GM18868 (cell line): ENCODE measurements around the gene TOX3.

Experiments used
- ATAC-seq: cut with Tn5 transposase; IDR thresholded peaks from one replicate; pipeline ENCODE4 v1.9.1; 2021; ENCODE audit warnings: mild to moderate bottlenecking, moderate library complexity; ENCODE audit not compliant: unreplicated experiment

The TOX3 gene

DNA sequence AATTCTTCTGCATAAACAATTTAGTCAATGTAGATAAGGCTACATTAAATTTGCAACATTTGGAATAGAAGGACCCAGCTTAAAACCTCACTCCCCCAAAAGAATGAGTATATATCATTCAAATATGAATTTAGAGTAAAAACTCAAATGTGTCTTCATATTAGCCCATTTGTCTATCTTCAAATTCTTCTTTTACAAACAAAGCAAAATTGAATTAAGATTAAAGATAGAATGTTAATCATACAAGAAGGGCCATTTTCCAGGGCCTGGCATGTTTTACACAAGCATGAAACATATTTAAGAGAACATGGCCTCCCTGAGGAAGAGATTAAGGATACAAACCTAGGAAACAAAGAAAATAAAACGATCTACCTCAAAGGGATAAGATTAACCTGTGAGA, 8.4 kb downstream of the TOX3 start:
- ATAC-seq = no peak

DNA sequence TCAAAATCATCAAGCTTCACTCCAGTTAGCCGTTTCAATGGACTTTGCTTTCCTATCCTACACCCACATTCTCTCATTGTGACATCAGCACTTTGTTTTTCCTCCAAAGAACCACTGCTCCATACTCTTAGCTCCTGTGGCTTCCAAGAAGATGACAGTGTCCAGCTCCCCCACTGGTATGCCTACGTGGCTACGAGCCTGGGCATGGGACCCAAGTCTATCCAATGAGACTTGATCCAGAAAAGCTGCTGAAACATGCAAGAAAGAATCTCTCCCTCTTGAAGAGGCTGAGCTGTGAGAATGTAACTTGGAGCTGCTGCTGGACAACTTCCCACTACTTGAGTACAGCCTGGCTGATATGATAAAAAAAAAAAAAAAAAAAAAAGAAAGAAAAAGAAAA, 9.4 kb downstream of the TOX3 start:
- no peak for ATAC-seq

DNA sequence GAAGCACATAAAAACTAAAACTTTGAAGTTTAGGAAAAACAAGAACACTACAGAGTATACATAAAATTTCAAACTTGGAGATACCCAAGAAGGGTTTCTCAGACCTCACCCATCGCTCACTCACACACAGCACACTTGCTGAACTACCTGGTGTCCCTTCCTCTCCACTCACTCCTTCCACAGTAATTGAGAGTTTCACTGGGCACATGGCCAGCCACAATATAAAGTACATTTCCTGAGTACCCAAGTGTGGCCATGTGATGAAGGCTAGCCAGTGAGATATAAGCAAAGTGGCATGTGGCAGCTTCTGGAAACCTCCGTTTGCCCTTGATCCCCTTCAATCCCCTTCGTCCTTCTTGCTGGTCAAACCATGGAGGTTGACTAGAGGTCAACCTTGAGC, 11.9 kb downstream of the TOX3 start:
- no peak for ATAC-seq

DNA sequence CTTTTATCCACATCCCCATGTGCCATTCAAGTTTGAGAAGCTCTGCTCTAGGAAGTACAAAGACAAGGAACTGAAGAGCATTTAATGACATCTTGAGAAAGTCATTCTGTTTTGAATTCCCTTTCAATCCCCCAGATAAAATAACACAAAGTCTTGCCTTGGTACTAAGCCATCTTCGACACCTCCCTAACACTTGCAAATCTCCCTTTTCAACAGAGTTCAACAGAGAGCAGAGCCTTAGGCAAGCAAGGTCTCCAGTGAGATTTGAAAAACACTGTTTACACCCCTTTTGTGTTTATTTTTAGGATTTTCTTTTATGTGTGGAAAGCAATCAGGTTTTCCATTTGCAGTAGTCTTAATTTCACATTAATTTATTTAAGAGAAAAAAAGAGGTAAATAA, 13.6 kb downstream of the TOX3 start:
- ATAC-seq = no peak

DNA sequence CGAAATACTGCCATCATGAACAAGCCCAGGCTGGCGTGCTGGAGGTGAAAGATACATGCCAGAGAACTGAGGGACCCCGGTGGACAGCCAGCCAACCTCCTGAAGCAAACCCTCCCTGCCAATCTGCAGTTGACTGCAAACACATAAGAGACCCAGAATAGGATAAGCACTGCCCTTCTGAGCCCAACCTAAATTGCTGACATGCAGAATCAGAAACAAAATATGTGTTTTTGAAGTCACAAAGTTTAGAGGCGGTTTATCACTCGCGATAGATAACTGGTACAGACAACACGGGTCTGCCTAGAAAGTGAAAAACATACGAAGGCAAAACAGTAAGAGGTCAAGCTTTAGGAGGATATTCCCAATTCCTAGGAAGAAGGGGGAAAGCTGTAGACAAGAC, 14.6 kb downstream of the TOX3 start:
- no peak for ATAC-seq

DNA sequence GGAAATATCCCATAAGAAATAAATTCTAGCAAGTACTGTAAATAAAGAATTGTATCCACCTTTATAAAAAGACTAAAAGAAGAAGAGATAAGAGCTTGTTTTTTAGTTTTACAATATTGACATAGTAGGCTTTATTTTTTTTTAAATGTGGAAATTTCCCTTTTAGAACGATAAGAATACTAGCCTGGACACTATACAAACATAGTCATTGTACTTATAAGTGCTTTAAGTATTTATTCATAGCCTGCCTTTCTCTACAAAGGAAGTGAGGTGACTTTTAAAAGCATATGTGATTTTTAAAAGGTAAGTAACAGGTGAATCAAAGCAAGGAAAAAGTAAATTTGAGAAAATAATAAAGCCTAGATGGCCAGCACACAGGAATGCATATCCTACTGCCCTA, 17.7 kb downstream of the TOX3 start:
- ATAC-seq = no peak

DNA sequence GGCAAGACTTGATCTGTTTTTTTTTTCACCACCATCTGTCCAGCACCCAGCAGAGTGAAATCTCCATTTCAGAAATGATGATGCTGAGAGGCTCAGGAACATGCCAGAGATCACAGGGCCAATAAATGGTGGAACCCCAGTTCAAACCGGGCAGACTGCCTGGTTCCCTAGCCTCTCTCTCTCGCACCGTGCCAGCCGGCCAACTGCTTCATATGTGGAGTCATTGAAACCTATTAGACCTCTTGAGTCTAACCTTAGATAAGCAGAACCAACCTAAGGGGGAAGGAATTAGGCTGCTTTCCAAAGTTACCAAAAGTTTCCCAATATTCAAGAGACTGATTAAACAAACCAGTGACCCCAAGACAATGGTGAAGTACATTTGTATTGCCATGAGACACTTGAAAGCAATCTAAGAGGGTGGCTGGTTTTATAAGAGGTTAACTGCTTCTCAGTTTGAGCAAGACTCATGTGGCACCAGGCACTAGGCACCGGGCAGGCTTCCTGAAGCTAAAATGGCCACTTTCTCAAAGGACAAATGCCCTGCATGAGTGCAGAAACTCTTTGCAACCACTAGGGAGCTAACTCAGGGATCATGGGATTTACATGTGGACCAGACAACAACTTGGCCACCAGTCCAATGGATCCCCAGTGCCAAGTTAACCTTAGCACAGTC, 18.4 kb downstream of the TOX3 start:
- ATAC-seq = no peak

DNA sequence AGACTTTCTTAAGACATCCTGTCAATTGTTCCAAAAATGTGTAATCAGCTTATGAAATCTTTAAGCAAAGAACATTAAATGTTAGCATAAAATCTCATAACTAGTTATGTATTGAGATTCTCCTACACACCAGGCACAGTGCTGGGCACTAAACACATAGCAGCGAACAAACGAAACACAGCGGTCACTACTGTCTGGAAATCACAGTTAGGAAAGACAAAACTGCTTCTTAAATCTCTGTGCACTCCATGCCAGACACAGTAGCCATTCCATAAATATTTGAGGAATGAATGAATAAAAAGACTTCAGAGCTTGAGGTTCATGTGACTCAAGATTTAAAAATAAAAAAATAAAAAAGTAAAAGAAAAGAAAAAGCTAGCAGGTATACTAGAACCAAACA, 20.1 kb downstream of the TOX3 start:
- ATAC-seq = no peak

DNA sequence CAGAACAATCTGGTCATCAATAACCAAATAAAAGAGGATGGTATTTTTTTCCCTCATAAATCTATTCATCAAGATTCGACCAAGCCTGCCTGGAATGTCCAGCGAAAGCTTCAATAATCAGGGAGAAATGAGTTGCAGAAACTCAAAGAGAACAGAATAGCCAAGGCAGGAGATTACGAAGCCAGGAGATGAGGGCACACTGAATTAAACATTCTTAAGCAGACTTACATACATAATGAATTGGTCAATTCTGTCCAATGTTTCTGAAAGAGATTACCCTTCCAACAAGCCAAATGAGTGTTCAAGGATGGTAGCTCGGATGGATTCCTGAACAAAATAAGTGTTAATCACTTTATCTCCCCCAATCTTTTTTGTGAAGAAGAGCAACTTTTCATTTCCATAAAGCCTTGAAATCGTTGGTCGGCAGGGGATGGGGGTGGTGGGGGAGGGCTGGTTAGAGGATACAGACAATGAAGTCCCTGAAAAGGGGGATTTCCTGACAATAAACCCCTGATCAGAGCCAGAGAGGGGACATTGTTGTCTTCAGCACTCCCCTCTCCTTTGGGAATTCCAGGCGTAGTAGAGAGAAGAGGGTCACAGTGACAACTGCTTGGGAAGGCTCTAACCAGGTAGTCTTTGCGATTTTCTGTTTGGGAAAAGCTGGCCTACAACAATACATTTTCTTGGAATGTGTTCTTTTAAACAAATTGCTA, 20.7 kb downstream of the TOX3 start:
- ATAC-seq = no peak

DNA sequence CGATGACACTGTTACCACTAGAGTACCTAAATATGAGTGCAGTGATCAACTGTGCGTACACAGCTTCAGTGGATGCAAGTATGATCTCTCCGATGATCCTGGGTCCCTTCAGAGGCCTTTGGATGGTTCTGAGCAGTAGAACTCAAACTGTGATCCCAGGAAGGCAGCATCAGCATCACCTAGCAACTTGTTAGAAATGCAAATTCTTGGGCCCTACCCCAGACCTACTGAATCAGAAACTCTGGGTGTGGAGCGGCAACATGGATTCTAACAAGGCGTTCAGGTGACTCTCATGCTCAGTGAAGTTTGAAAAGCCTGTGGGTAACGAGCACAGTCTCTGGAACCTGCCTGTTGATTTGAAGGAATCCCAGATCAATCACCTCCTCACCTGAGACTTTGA, 25.4 kb downstream of the TOX3 start:
- no peak for ATAC-seq

DNA sequence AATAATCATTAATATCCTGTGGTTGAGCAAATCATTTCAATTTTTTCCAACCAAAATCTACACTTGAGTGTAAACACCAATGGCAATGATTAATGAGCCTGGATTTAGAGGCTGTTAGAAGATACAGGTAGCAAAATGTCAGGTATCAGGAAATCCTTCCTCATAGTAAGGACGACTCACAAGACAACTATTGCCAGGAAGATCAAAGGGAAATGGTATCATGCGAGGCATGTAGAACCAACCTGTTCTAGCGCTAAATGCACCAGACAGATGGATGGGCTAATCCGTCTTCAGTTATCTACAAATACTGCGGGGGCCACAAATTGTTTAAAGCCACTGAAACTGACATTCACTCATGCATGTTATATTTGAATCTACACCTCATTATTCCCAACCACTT, 28.1 kb downstream of the TOX3 start:
- ATAC-seq = no peak

DNA sequence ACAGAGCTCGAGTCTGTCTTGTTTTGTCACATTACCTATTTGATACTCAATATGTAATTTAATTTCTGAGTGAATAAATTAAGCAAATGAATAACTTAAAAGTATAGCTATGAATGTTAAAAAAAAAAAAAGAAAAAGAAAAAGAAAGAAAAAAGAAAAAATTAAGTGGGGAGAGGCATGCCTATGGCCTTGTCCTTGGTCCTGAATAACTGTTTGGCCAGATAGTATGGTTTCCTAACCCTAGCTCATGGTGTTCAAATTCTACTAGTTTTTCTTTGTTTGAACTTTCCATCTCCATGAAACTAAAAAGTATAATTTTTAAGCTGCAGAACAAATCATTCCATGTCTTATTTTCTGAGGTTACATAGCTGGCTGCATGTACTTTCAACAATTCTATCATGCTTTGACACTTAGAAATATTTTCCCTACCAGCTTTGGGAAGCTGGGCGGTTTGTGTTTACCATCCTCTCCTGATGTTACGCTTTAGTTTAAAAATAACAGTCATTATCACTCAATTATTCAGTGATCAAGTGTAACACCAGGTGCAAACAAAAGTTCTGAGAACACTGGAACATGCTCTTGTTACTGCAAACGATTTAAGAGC, 31.8 kb downstream of the TOX3 start:
- no peak for ATAC-seq

DNA sequence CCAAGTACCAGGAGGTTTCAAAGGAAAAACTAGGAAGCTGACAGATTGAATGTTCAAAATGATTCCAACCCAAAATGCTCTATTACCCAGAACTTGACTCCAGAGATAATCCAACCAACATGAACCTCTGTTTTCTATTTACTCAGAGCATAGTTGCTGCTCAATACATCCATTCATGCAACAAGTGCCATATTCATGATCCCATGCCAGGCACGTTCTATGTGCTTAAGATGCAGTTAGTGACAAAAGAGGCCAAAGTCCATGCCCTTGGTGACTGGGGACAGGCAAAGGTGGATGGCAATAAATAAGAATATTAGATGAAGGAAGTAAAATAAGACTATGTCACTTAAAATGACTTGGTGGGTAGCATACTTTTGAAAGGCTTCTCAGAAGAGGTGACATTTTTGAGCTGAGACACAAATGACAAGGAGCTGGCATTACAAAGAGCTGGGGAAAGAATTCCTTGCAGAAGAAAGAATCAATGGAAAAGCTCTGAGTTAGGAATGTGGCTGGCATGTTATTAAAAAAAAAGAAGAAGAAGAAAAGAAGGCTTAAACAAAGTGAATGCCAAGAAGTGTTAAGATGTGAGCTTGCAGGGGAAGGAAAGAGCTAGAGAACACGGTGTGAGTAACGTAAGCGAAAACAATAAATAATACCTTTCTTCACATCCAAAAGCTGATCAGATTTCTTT, 34.5 kb downstream of the TOX3 start:
- ATAC-seq = no peak

DNA sequence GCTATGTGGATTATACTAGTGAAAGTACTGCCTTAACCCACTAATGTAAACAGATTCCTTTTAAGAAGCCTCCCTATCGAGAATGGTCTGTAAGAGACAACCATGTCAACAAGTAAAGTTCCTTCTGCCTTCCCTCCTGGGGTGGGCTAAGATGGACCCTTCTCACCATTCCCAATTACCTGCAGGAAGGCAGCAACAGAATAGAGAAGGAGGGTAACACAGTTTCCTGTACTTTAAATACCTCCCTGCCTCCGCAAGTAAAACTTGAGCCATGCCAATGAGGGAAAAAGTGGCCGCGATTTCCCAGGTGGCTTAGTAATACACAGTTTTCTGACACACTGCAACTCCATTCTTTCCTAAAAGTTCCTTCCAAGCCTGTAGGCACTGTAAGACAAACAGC, 45.2 kb downstream of the TOX3 start:
- ATAC-seq = no peak

DNA sequence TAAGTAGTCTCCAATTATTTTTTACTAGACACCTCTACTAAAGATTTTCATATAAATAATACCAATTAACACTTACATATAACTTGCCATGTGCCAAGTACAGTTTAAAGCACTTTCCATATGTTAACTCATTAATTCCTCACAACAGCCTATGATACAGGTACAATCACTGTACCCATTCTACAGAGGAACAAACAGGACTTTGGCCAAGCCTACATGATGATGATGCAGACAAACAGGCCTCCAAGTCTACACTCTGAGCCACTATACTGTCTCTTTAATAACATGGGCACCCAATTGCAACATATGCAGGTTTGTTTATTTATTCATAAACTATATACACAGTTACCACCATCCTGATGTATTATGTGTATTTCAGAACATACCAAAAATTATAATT, 46.0 kb downstream of the TOX3 start:
- ATAC-seq = no peak

DNA sequence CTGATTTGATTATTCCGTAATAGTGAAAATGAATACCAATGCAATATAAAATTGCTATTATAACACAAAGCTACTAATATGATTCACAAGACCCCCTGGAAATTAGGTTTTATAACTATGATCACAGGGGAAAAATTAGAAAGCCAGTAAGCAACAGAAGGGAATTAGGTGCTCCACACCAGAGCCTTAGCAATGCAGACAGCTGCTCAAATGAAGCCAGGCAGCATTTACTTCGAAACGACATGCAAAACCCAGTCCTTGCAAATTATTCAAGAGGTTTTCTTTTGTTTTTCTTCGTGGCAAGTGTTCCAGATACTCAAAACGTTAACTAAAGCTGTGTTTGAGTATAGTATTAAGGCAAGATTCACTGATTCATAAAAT, 47.9 kb downstream of the TOX3 start:
- ATAC-seq = no peak

DNA sequence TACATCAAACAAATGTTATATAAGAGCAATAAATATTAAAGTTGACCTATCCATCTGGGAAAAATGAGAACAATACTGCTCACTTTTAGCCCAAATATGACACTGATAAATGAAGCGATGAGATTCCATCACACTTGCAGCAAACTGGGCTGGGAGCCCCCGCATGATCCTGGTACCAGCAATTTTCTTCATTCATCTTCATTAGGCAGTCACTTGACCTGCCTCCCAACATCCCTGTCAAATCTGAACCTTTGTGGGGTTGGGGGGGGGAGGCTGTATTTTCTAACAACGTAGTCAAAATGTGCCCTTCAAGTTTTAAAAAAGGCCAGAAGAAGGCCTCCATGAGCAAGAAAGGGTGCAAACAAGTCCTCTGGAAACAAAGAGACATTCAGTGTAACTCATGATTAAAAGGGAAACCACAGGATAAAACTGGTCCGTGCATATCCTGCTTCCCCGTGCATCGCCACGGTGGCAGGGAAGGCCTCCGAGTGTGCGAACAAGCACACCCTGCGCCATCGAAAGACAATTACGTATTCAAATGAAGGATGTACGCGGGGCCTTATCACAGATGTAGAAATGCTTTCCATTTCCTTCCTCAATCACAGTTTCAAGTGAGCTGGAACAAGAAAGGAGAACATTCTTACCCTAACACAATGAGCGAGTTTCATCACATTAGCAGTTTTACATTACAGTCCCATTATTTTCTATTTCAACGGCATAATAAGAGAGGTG, 48.4 kb downstream of the TOX3 start:
- no peak for ATAC-seq

DNA sequence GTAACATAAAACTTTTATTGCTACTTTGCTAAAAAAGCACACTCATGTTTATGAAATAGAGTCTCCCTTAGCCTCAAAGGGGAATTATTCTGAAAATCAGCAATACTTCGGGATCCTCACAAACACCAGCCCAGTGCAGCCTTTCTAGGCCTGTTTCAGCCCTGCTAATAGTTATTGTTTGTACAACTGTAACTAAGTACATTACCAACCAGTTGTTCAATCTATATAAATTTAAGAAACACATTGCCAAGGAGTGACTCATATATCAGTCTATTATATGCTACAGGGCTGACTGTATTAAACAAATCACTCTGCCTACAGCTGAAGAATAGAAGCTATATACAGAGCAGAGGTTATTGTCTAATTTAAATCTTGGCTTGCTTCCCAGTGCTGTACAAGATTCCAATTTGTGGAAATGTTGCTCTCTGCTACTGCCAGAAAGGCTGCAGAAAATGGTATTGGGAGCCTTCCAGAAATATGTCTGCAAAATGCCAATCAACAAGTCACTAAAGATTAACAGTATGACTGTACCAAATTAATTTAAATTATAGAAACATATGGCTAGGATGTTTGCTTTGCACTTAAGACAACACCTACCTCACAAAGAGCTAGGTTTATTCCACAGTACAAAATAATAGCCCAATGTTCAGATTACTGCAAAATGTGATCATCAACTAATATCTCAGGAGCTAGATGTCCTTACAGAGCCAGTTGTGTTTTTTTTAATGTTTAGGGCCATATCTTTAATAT, 49.7 kb downstream of the TOX3 start:
- no peak for ATAC-seq

DNA sequence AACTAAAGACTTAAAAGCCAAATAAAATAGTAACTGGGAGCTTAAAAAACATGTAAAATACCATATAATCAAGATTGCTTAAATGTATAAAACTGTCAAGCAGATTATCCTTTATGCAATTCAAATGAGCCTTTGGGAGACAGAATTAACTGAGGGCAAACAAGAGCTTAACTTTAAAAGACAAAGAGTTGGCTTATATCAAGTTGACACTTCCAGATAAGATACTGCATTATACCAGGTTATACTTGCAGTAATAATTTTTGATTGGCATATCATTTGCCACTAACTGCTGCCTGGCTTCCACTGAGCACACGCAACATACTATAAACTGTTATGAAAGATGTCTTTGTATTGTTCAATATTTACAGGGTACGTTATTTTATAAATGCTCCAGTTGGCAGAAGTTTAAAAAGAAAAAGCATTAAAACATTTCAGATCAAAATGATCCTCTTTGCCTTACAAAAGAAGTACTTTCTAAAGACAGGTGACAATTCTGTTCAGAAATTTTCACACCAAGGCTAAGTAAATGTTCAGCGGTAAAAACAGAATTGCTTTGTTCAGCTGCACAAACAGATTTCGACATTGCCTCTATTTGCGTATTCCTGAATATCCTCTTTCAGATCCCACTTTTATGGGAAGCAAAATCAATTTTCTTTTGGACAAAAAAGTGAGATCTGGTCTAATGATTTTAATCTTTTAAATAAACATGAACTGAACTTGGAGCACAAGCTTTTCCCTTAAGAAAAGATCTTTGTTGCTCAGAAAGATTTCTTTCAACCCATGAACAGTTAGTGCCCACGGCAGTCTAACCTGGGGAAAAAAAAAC, 50.7 kb downstream of the TOX3 start:
- ATAC-seq = no peak

DNA sequence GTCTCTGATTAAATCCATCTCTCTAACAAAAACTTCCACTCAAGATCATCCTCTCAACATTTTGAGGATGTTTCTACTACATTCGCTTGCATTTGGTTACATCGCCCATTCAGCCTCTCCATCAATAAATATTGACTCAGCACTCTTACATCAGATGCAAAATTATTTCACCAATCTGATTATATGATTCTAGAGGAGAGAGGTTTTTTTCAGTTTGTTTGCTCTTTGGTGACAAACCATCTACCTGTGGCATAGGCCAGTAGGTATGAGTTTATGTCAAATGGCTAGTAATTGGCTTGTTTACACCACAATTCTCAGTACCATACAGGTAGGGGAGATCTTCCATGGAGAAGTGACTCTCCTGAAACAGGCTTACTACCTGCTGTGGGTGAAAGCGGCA, 52.3 kb downstream of the TOX3 start:
- no peak for ATAC-seq
